Activated CD4-positive, alpha-beta T cell treated with anti-CD3 and anti-CD28 coated beads, Interleukin-2, amount 50 U/mL, for 24 hours (primary cell): ENCODE measurements around the gene CATSPERD.

ENCODE experiments used
- DNase-seq, 2 donors: peaks; one replicate each; pipeline ENCODE4 v3.0.0-alpha.2; 2020; ENCODE audit warnings: low read depth in 1 of 2, low spot score in 1 of 2

Gene CATSPERD

GRCh38 chr19:5804516-5805461, 84.4 kb downstream of the CATSPERD start, which contains the start of gene NRTN:
Gene NRTN, plus strand, starts transcription at chr19:5805067. Its CDS starts 19,099 bp downstream, at chr19:5824166.
- DNase-seq: no peak

- peak in 1 of 2 donors; percentile 49 for DNase-seq
Observed at GRCh38 chr19:5805462-5806132, 85.2 kb downstream of the CATSPERD start.

GRCh38 chr19:5806133-5806489, 85.7 kb downstream of the CATSPERD start:
- DNase-seq: no peak

GRCh38 chr19:5806905-5807304, 86.5 kb downstream of the CATSPERD start:
- no peak for DNase-seq

GRCh38 chr19:5808120-5808816, 87.8 kb downstream of the CATSPERD start:
- DNase-seq: no peak

GRCh38 chr19:5809053-5809452, 88.6 kb downstream of the CATSPERD start:
- no peak for DNase-seq

GRCh38 chr19:5809469-5809868, 89.0 kb downstream of the CATSPERD start:
- DNase-seq: no peak

- no peak for DNase-seq
Observed at GRCh38 chr19:5811117-5811516, 90.7 kb downstream of the CATSPERD start.

- no peak for DNase-seq
Observed at GRCh38 chr19:5814123-5814851, 93.8 kb downstream of the CATSPERD start.

- no peak for DNase-seq
Observed at GRCh38 chr19:5814852-5815246, 94.4 kb downstream of the CATSPERD start.

- DNase-seq: no peak
Observed at GRCh38 chr19:5817218-5817617, 96.8 kb downstream of the CATSPERD start.

- DNase-seq: no peak
Observed at GRCh38 chr19:5818594-5818993, 98.2 kb downstream of the CATSPERD start.

- DNase-seq: no peak
Observed at GRCh38 chr19:5820785-5821184, 100.3 kb downstream of the CATSPERD start.

- no peak for DNase-seq
Observed at GRCh38 chr19:5821521-5822180, 101.2 kb downstream of the CATSPERD start.

GRCh38 chr19:5822181-5822844, 101.9 kb downstream of the CATSPERD start:
- no peak for DNase-seq

- DNase-seq: no peak
Observed at GRCh38 chr19:5823579-5824281, 103.3 kb downstream of the CATSPERD start.

GRCh38 chr19:5824751-5825150, 104.3 kb downstream of the CATSPERD start:
- no peak for DNase-seq

- DNase-seq: no peak
Observed at GRCh38 chr19:5825178-5825577, 104.7 kb downstream of the CATSPERD start.
